HG03196 (cell line): ENCODE measurements around the gene FRMPD4.
"Not testable (repeated sequence)": the region's sequence is repeated elsewhere in the genome, so short reads cannot be mapped to it uniquely, and the experiment has no call there.

Experiments used
- ATAC-seq: cut with Tn5 transposase; IDR thresholded peaks from one replicate; pipeline ENCODE4 v1.9.1; 2021; ENCODE audit not compliant: unreplicated experiment

Gene FRMPD4

GRCh38 chrX:12494400-12495138, 356.3 kb downstream of the FRMPD4 start:
- no peak for ATAC-seq

GRCh38 chrX:12496343-12496742, 358.1 kb downstream of the FRMPD4 start:
- ATAC-seq = no peak

- no peak for ATAC-seq
Observed at GRCh38 chrX:12497832-12498591, 359.7 kb downstream of the FRMPD4 start.

GRCh38 chrX:12505127-12505526, 366.9 kb downstream of the FRMPD4 start:
- ATAC-seq = no peak

- peak; percentile 87 for ATAC-seq
Observed at GRCh38 chrX:12515384-12515783, 377.1 kb downstream of the FRMPD4 start.

GRCh38 chrX:12526306-12526705, 388.0 kb downstream of the FRMPD4 start:
- ATAC-seq = no peak

GRCh38 chrX:12538096-12538495, 399.8 kb downstream of the FRMPD4 start:
- not testable (repeated sequence) for ATAC-seq

- not testable (repeated sequence) for ATAC-seq
Observed at GRCh38 chrX:12542251-12542650, 404.0 kb downstream of the FRMPD4 start.

- no peak for ATAC-seq
Observed at GRCh38 chrX:12548341-12548740, 410.1 kb downstream of the FRMPD4 start.

GRCh38 chrX:12548746-12549145, 410.5 kb downstream of the FRMPD4 start:
- ATAC-seq = no peak

- ATAC-seq = no peak
Observed at GRCh38 chrX:12554206-12554605, 415.9 kb downstream of the FRMPD4 start.

GRCh38 chrX:12563121-12563520, 424.8 kb downstream of the FRMPD4 start:
- no peak for ATAC-seq

GRCh38 chrX:12564221-12564620, 425.9 kb downstream of the FRMPD4 start:
- no peak for ATAC-seq

GRCh38 chrX:12567857-12568256, 429.6 kb downstream of the FRMPD4 start:
- no peak for ATAC-seq

GRCh38 chrX:12570859-12571501, 432.7 kb downstream of the FRMPD4 start:
- no peak for ATAC-seq

GRCh38 chrX:12579311-12579710, 441.0 kb downstream of the FRMPD4 start:
- ATAC-seq = no peak

GRCh38 chrX:12580548-12580947, 442.3 kb downstream of the FRMPD4 start:
- no peak for ATAC-seq

GRCh38 chrX:12581546-12581945, 443.3 kb downstream of the FRMPD4 start:
- ATAC-seq = no peak

- ATAC-seq = no peak
Observed at GRCh38 chrX:12582649-12583048, 444.4 kb downstream of the FRMPD4 start.

- no peak for ATAC-seq
Observed at GRCh38 chrX:12583543-12583942, 445.3 kb downstream of the FRMPD4 start.

GRCh38 chrX:12595720-12596119, 457.4 kb downstream of the FRMPD4 start:
- ATAC-seq = no peak

GRCh38 chrX:12610079-12610478, 471.8 kb downstream of the FRMPD4 start:
- ATAC-seq = no peak
